ENCODE results near the gene PA2G4.
A peak's percentile ranks its signal among the peaks of the same experiment; 100 is the strongest.

The PA2G4 gene

GRCh38 chr12:56084958-56085543, 19.3 kb upstream of the PA2G4 start:
- ATAC-seq (peak; percentile 59), DNase-seq (peak; percentile 17 to 44)
- Mint-ChIP-seq H3K9me3 (no peaks in the 10 kb centered on the region), H3K27me3 (peaks cover 22% of the 10 kb centered on the region), H3K4me1 (peaks cover 14% of the 10 kb centered on the region), H3K4me3 (no peak overlapping the region), H3K27ac (no peak overlapping the region)

DNA sequence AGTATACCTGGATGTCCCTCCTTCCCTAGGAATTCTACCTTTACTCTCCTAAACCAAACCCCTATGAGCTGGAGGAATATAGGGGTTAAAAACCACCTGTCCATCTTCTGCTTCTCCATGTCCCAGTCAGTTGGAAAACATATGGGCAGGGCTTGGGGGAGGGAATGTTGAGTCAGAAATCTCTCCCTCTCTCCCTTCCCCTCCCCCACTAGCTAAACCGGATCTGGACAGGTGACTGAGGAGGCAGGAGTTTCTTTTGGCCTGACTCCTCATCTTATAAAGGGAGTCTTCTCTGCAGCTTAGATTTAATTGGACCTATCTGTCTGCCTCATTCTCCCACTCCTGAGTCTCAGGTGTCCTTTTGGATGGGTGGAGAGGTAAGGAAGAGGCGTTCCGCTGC, 18.3 kb upstream of the PA2G4 start:
- no peaks in the 10 kb centered on the region for H3K9me3 Mint-ChIP-seq
- H3K27ac Mint-ChIP-seq, result no peak overlapping the region
- peaks cover 12% of the 10 kb centered on the region for H3K27me3 Mint-ChIP-seq
- ATAC-seq (no peak), DNase-seq (no peak)
- H3K4me3 Mint-ChIP-seq, result no peak overlapping the region
- H3K4me1 Mint-ChIP-seq, result peaks cover 3% of the 10 kb centered on the region

- no peaks in the 10 kb centered on the region for H3K9me3 Mint-ChIP-seq
- H3K4me1 Mint-ChIP-seq, result no peaks in the 10 kb centered on the region
- no peak overlapping the region for H3K27ac Mint-ChIP-seq
- H3K27me3 Mint-ChIP-seq, result peaks cover 7% of the 10 kb centered on the region
- DNase-seq, result no peak
- no peak overlapping the region for H3K4me3 Mint-ChIP-seq
- no peak for ATAC-seq
Measured at GRCh38 chr12:56086608-56087007, 17.8 kb upstream of the PA2G4 start.

DNA sequence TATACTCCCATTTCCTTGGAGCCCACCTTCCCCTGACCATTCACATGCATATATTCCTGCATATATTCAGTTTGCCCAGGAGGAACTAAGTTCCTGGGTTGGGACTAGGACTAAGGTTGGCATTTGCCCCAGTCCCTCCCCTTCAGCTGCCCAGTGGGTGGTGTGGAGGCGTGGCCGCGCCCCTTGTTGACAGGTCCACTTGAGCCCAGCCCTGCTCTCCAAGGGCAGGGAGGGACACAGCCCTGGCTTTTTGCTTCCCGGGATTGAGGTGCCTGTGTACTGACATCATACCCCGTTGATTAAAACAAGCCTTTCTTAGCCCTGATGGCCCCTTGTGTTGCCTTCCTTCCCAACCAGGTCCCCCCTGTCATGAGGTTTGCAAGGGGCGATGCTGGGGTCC, 17.1 kb upstream of the PA2G4 start:
- H3K27me3 Mint-ChIP-seq, result peaks cover under 1% of the 10 kb centered on the region
- no peak for ATAC-seq
- no peaks in the 10 kb centered on the region for H3K4me1 Mint-ChIP-seq
- no peaks in the 10 kb centered on the region for H3K9me3 Mint-ChIP-seq
- no peak overlapping the region for H3K27ac Mint-ChIP-seq
- no peak for DNase-seq
- no peak overlapping the region for H3K4me3 Mint-ChIP-seq

DNA sequence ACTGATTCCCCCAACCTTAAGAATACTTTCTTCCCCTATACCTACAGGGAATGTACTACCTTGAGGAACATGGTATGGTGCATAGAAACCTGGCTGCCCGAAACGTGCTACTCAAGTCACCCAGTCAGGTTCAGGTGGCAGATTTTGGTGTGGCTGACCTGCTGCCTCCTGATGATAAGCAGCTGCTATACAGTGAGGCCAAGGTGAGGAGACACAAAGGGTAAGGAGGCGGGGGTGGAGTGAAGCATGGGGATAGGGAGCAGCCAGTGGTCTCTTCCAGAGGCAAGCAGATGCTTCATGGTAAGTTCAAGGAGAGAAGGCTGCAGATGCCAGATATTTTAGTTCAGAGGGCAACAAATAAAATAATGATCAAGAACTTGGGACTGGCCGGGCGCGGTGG, 6.6 kb upstream of the PA2G4 start:
- H3K4me3 Mint-ChIP-seq, result no peak overlapping the region
- H3K27ac Mint-ChIP-seq, result no peak overlapping the region

DNA sequence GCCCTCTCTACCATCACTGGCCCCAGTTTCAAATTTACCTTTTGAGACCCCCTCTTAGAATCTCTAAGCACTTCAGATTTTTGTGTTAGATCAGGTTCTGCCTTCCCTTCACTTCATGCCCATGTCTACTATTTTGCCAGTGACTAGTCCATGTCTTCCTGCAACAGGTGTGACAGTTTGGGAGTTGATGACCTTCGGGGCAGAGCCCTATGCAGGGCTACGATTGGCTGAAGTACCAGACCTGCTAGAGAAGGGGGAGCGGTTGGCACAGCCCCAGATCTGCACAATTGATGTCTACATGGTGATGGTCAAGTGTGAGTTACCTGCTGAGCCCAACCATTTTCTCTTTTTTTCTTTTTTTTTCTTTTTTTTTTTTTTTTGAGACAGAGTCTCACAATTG, 5.8 kb upstream of the PA2G4 start:
- Mint-ChIP-seq H3K27me3 (no peaks in the 10 kb centered on the region), H3K9me3 (no peaks in the 10 kb centered on the region), H3K27ac (no peak overlapping the region), H3K4me1 (peaks cover 28% of the 10 kb centered on the region), H3K4me3 (no peak overlapping the region)
- ATAC-seq (no peak), DNase-seq (no peak)

More for the DNA sequence above, 6.6 kb upstream of the PA2G4 start:
- DNase-seq (no peak), ATAC-seq (no peak)
- Mint-ChIP-seq H3K27me3 (no peaks in the 10 kb centered on the region), H3K9me3 (no peaks in the 10 kb centered on the region), H3K4me1 (peaks cover 19% of the 10 kb centered on the region)

- Mint-ChIP-seq H3K27me3 (no peaks in the 10 kb centered on the region), H3K4me3 (no peak overlapping the region), H3K27ac (no peak overlapping the region), H3K4me1 (peaks cover 34% of the 10 kb centered on the region), H3K9me3 (no peaks in the 10 kb centered on the region)
- DNase-seq (no peak), ATAC-seq (no peak)
Measured at GRCh38 chr12:56099787-56100186, 4.6 kb upstream of the PA2G4 start.

- Mint-ChIP-seq H3K4me1 (peaks cover 42% of the 10 kb centered on the region), H3K27ac (peak overlapping the region in 1 of 2 donors; percentile 14), H3K4me3 (no peak overlapping the region), H3K27me3 (no peaks in the 10 kb centered on the region), H3K9me3 (no peaks in the 10 kb centered on the region)
- ATAC-seq (no peak), DNase-seq (no peak)
Measured at GRCh38 chr12:56101045-56101444, 3.3 kb upstream of the PA2G4 start.

DNA sequence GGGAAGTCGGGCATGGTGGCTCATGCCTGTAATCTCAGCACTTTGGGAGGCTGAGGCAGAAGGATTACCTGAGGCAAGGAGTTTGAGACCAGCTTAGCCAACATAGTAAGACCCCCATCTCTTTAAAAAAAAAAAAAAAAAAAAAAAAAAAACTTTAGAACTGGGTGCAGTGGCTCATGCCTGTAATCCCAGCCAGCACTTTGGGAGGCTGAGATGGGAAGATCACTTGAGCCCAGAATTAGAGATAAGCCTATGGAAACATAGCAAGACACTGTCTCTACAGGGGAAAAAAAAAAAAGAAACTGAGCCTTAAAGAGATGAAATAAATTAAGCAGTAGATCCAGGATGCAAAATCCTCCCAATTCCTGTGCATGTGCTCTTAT, 1.7 kb upstream of the PA2G4 start:
- no peak for ATAC-seq
- Mint-ChIP-seq H3K4me1 (peaks cover 56% of the 10 kb centered on the region), H3K27me3 (no peaks in the 10 kb centered on the region), H3K9me3 (no peaks in the 10 kb centered on the region), H3K4me3 (peak overlapping the region; percentile 96 to 97), H3K27ac (peak overlapping the region in 1 of 2 donors; percentile 98)
- no peak for DNase-seq

DNA sequence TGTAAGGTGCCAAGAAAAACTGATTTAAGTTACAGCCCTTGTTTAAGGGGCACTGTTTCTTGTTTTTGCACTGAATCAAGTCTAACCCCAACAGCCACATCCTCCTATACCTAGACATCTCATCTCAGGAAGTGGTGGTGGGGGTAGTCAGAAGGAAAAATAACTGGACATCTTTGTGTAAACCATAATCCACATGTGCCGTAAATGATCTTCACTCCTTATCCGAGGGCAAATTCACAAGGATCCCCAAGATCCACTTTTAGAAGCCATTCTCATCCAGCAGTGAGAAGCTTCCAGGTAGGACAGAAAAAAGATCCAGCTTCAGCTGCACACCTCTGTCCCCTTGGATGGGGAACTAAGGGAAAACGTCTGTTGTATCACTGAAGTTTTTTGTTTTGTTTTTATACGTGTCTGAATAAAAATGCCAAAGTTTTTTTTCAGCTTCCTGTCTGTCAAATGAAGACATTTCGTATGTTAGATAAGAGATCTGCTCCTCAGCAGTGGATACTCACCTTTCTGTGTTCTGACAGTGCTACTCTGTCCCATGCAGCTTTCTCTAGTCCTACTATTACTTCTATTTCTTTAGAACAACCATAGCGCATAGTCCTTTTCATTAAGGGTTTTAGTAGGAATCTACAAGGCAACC, 1.2 kb upstream of the PA2G4 start:
- H3K4me1 Mint-ChIP-seq, result peaks cover 56% of the 10 kb centered on the region

GRCh38 chr12:56103823-56104108, 593 bp upstream of the PA2G4 start:
- DNase-seq (no peak), ATAC-seq (no peak)
- Mint-ChIP-seq H3K9me3 (no peaks in the 10 kb centered on the region), H3K27ac (peak overlapping the region; percentile 98), H3K27me3 (no peaks in the 10 kb centered on the region), H3K4me3 (peak overlapping the region; percentile 96 to 97), H3K4me1 (peaks cover 56% of the 10 kb centered on the region)

More for the DNA sequence above, 1.2 kb upstream of the PA2G4 start:
- DNase-seq (peak; percentile 27 to 41), ATAC-seq (peak; percentile 33)
- Mint-ChIP-seq H3K9me3 (no peaks in the 10 kb centered on the region), H3K27ac (peak overlapping the region; percentile 98), H3K27me3 (no peaks in the 10 kb centered on the region), H3K4me3 (peak overlapping the region; percentile 96 to 97)

DNA sequence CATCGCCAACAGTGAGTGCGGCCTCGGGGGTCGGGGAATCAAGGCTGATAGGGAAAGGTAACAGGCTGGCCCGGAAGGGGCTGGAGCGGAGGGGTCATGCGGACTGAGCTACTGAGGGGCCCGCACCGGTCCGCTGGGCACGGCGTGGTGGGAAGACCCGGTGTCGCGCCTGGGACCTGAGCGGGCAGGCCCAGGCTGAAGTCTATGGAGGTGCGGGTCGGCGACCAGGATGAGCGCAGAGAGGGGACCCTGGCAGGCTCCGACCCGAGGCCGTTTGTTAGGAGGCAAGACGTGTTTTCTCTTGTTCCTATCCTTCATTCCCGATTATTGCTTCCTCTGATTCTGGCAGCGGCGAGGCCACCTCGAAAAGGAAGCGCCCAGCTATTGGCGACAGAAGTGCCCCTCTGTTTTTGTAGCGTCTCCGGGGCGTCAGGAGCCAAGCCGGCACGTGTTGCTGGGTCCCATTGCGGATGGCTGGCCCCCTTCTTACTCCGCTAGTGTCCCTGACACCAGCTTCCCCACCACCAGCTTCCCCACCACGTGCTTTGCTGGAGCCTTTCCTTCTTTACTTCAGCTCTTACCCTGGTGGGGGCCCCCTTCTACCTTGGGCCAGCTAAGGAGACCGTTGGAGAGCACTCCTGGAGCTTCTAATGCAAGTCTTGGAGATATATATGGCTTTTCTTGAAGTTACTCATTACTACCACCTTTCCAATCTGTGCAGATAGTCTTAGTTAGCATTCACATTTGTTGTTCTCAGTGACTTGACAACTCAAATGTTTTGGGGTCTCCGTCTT, 653 bp downstream of the PA2G4 start:
- no peak for DNase-seq
- Mint-ChIP-seq H3K4me3 (peak overlapping the region; percentile 96 to 97), H3K4me1 (peaks cover 56% of the 10 kb centered on the region), H3K9me3 (no peaks in the 10 kb centered on the region), H3K27ac (peak overlapping the region; percentile 98), H3K27me3 (no peaks in the 10 kb centered on the region)
- ATAC-seq, result peak; percentile 19

DNA sequence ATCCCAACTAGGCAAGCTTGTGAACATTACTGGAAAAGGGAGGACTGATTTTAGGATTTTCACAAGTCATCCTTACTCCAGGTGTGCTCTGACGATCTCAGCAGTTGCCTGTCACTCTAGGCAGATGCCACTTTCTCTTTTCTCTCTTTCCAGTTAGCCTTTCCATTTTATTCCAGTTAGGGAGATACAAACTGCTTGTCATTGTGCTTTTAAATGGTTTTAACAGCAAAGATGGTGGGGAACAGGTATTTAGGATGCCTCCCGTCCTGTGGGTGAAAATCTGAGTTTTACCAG, 1.2 kb downstream of the PA2G4 start:
- Mint-ChIP-seq H3K4me3 (peak overlapping the region; percentile 96 to 97), H3K9me3 (no peaks in the 10 kb centered on the region), H3K27me3 (no peaks in the 10 kb centered on the region), H3K27ac (peak overlapping the region; percentile 98), H3K4me1 (peaks cover 58% of the 10 kb centered on the region)
- DNase-seq (no peak), ATAC-seq (no peak)

DNA sequence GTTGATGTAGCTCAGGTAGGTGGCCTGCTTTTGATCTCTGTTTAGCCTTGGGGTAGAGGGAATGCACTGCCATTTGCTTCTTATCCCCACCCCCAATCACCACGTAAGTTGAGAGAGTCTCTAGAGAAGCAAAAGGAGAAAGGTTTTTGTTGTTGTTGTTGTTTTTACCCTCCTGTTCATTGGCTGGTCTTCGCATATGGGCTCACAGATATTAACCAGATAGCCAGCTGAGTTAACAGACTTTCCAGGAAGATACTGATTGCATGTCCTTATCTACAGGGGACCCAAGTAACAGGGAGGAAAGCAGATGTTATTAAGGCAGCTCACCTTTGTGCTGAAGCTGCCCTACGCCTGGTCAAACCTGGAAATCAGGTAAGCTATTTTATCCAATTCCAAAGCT, 2.9 kb downstream of the PA2G4 start:
- peaks cover 47% of the 10 kb centered on the region for H3K4me1 Mint-ChIP-seq
- H3K27ac Mint-ChIP-seq, result peak overlapping the region in 1 of 2 donors; percentile 85
- no peaks in the 10 kb centered on the region for H3K27me3 Mint-ChIP-seq
- no peaks in the 10 kb centered on the region for H3K9me3 Mint-ChIP-seq
- DNase-seq (no peak), ATAC-seq (no peak)
- peak overlapping the region; percentile 24 to 52 for H3K4me3 Mint-ChIP-seq

DNA sequence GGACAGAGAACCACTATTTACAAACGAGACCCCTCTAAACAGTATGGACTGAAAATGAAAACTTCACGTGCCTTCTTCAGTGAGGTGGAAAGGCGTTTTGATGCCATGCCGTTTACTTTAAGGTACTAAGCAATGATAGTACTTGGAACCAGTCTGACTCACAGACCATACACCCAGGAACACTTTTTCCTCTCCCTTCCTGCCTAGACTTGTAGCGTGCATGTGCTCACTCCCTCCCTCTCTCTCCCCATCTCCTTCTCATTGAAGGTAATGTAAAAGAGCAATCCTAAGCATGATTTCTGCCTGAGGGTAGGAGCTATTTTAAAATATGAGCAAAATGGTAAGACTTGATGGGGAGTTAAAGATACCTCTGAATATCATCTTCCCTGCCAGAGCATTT, 6.2 kb downstream of the PA2G4 start:
- Mint-ChIP-seq H3K4me3 (no peak overlapping the region), H3K27ac (no peak overlapping the region), H3K27me3 (no peaks in the 10 kb centered on the region), H3K9me3 (no peaks in the 10 kb centered on the region), H3K4me1 (peaks cover 25% of the 10 kb centered on the region)
- ATAC-seq (no peak), DNase-seq (no peak)

- H3K4me1 Mint-ChIP-seq, result peaks cover 13% of the 10 kb centered on the region
- H3K27me3 Mint-ChIP-seq, result no peaks in the 10 kb centered on the region
Measured at GRCh38 chr12:56114084-56114483, 9.7 kb downstream of the PA2G4 start.

More at GRCh38 chr12:56114084-56114483, 9.7 kb downstream of the PA2G4 start:
- Mint-ChIP-seq H3K27ac (no peak overlapping the region), H3K4me3 (no peak overlapping the region), H3K9me3 (no peaks in the 10 kb centered on the region)
- ATAC-seq, result no peak
- no peak for DNase-seq

Data from stimulated activated naive CD8-positive, alpha-beta T cell treated with anti-CD3 and anti-CD28 coated beads, Interleukin-15, amount 100 ng/mL, for 72 hours (primary cell).